GM18508 (cell line): Measurements from ENCODE around the gene RRP7A.
"Not testable (repeated sequence)": the region's sequence is repeated elsewhere in the genome, so short reads cannot be mapped to it uniquely, and the experiment has no call there.

Experiments used
- ATAC-seq: cut with Tn5 transposase; IDR thresholded peaks from one replicate; pipeline ENCODE4 v1.9.1; 2021; ENCODE audit warnings: moderate number of reproducible peaks; ENCODE audit not compliant: insufficient read depth, unreplicated experiment

The RRP7A gene

GRCh38 chr22:42500836-42501179 is 18.8 kb downstream of the RRP7A start:
- no peak for ATAC-seq

GRCh38 chr22:42500161-42500835 is 19.3 kb downstream of the RRP7A start:
- ATAC-seq, result no peak

- not testable (repeated sequence) for ATAC-seq
Measured at GRCh38 chr22:42499773-42500160, 19.8 kb downstream of the RRP7A start.

GRCh38 chr22:42495533-42496141 is 24.0 kb downstream of the RRP7A start:
- not testable (repeated sequence) for ATAC-seq

GRCh38 chr22:42493393-42493792 is 26.2 kb downstream of the RRP7A start:
- ATAC-seq, result no peak

- no peak for ATAC-seq
Measured at GRCh38 chr22:42492323-42492690, 27.3 kb downstream of the RRP7A start.

- no peak for ATAC-seq
Measured at GRCh38 chr22:42490243-42490832, 29.3 kb downstream of the RRP7A start.

GRCh38 chr22:42489000-42489399 is 30.6 kb downstream of the RRP7A start:
- ATAC-seq, result no peak

GRCh38 chr22:42484506-42484905 is 35.1 kb downstream of the RRP7A start:
- no peak for ATAC-seq

- not testable (repeated sequence) for ATAC-seq
Measured at GRCh38 chr22:42483610-42484223, 35.9 kb downstream of the RRP7A start.

- no peak for ATAC-seq
Measured at GRCh38 chr22:42475122-42475521, 44.5 kb downstream of the RRP7A start.

- no peak for ATAC-seq
Measured at GRCh38 chr22:42473484-42474193, 46.0 kb downstream of the RRP7A start.

- ATAC-seq, result no peak
Measured at GRCh38 chr22:42472671-42473070, 46.9 kb downstream of the RRP7A start.

GRCh38 chr22:42471441-42471840 is 48.2 kb downstream of the RRP7A start:
- no peak for ATAC-seq

- ATAC-seq, result no peak
Measured at GRCh38 chr22:42470366-42471082, 49.1 kb downstream of the RRP7A start.

GRCh38 chr22:42468841-42469240 is 50.8 kb downstream of the RRP7A start:
- ATAC-seq, result no peak

- ATAC-seq, result no peak
Measured at GRCh38 chr22:42462016-42462415, 57.6 kb downstream of the RRP7A start.

GRCh38 chr22:42461511-42461910 is 58.1 kb downstream of the RRP7A start:
- no peak for ATAC-seq
